HepG2 (cell line): Measurements from ENCODE around the gene FHIT. TPM values are rescaled to one million over a fixed set of nuclear protein-coding genes. Genes with fewer than 3 reads are reported as not detected.

Experiments used
- ASH2L ChIP-seq: fragments of 300-600, 200-600 bp; sonication (generic); IDR thresholded peaks from 2 replicates; pipeline ENCODE4 v1.7.0; 2017; ENCODE audit warnings: low read depth, mild to moderate bottlenecking, moderate library complexity, mixed read lengths, low read length; ENCODE audit not compliant: insufficient read length
- BHLHE40 ChIP-seq: IDR thresholded peaks from 2 replicates; pipeline ENCODE4 v1.6.1; 2011; ENCODE audit warnings: low read length, improper control_type of control experiment
- BORCS8-MEF2B ChIP-seq: sonication (generic); formaldehyde crosslinking; IDR thresholded peaks from 2 replicates; pipeline ENCODE4 v1.8.0; 2022; ENCODE audit warnings: mild to moderate bottlenecking, missing genetic modification reagents
- CCAR2 ChIP-seq: fragments of 200-400 bp; formaldehyde crosslinking; optimal IDR thresholded peaks from 2 replicates; pipeline ENCODE3; 2018; ENCODE audit warnings: low read depth, mild to moderate bottlenecking, low read length, moderate library complexity
- HES4 ChIP-seq: sonication (generic); formaldehyde crosslinking; IDR thresholded peaks from 2 replicates; pipeline ENCODE4 v1.9.0; 2021; ENCODE audit warnings: mild to moderate bottlenecking, missing genetic modification reagents, borderline replicate concordance
- MIXL1 ChIP-seq: IDR thresholded peaks from 2 replicates; pipeline ENCODE4 v1.6.1; 2016
- MLXIP ChIP-seq: sonication (generic); formaldehyde crosslinking; IDR thresholded peaks from 2 replicates; pipeline ENCODE4 v1.9.0; 2021; ENCODE audit warnings: missing genetic modification reagents, borderline replicate concordance
- NFIC ChIP-seq: IDR thresholded peaks from 2 replicates; pipeline ENCODE4 v1.6.1; 2012; ENCODE audit warnings: mild to moderate bottlenecking, low read length, inconsistent platforms
- POLR2G ChIP-seq: fragments of 200-400 bp; formaldehyde crosslinking; IDR thresholded peaks from 2 replicates; pipeline ENCODE4 v1.6.1; 2018; ENCODE audit warnings: mild to moderate bottlenecking, low read depth, low read length, moderate library complexity
- PTBP1 ChIP-seq: fragments of 200-400 bp; formaldehyde crosslinking; IDR thresholded peaks from 2 replicates; pipeline ENCODE4 v1.6.1; 2018; ENCODE audit warnings: low read length, low read depth; ENCODE audit not compliant: poor library complexity, severe bottlenecking
- RARA ChIP-seq: IDR thresholded peaks from 2 replicates; pipeline ENCODE4 v1.6.1; 2016; ENCODE audit warnings: missing genetic modification reagents, missing compliant biosample characterization
- RXRB ChIP-seq: IDR thresholded peaks from 2 replicates; pipeline ENCODE4 v1.6.1; 2016; ENCODE audit warnings: borderline replicate concordance, missing genetic modification reagents, missing compliant biosample characterization
- U2AF2 ChIP-seq: fragments of 200-400 bp; formaldehyde crosslinking; IDR thresholded peaks from 2 replicates; pipeline ENCODE4 v1.6.1; 2017; ENCODE audit warnings: low read depth, mild to moderate bottlenecking, low read length
- ZFP1 ChIP-seq: IDR thresholded peaks from 2 replicates; pipeline ENCODE4 v1.6.1; 2016
- ZNF276 ChIP-seq: sonication (generic); formaldehyde crosslinking; IDR thresholded peaks from 2 replicates; pipeline ENCODE4 v1.4.0; 2020; ENCODE audit warnings: mild to moderate bottlenecking, low read depth, missing genetic modification reagents
- ZNF317 ChIP-seq: sonication (generic); formaldehyde crosslinking; IDR thresholded peaks from 2 replicates; pipeline ENCODE4 v1.5.0; 2020; ENCODE audit warnings: mild to moderate bottlenecking, missing genetic modification reagents
- ZNF382 ChIP-seq: sonication (generic); formaldehyde crosslinking; IDR thresholded peaks from 2 replicates; pipeline ENCODE4 v1.5.0; 2020; ENCODE audit warnings: missing genetic modification reagents, mild to moderate bottlenecking, borderline replicate concordance
- ZNF660 ChIP-seq: sonication (generic); formaldehyde crosslinking; IDR thresholded peaks from 2 replicates; pipeline ENCODE4 v1.5.1; 2020; ENCODE audit warnings: mild to moderate bottlenecking, low read depth, missing genetic modification reagents, borderline replicate concordance
- ZSCAN25 ChIP-seq: sonication (generic); formaldehyde crosslinking; IDR thresholded peaks from 2 replicates; pipeline ENCODE4 v1.8.0; 2022; ENCODE audit warnings: mild to moderate bottlenecking, missing genetic modification reagents
- polyA plus RNA-seq, 8 experiments: library from polyadenylated mRNA; depleted of rRNA in 3 of 8; stranded (reverse) in 7 of 8; unstranded in 1 of 8; fragments of >200 nt; fragmentation: Illumina TruSeq in 4 of 8; extraction: Trizol in 4 of 8; gene quantifications; 2 replicates each; pipeline versions ENCODE4 v1.2.1 to v1.2.3, GENCODE V29; 2011 to 2016; ENCODE audit warnings: low read depth in 4 of 8, missing spikeins in 1 of 8, mixed read lengths in 1 of 8; ENCODE audit not compliant: insufficient read depth in 1 of 8
- total RNA-seq, 5 experiments: library from RNA; depleted of rRNA; stranded (reverse); fragments of >200 nt; fragmentation: Illumina TruSeq; extraction: Trizol; gene quantifications; 2 replicates each; pipeline ENCODE4 v1.2.3, GENCODE V29; 2016; ENCODE audit warnings: low read depth in 1 of 5
- TF ChIP-seq, protein P1 (sequence below): sonication (generic); formaldehyde crosslinking; IDR thresholded peaks from 2 replicates; pipeline ENCODE4 v1.4.0; 2020; ENCODE audit warnings: mild to moderate bottlenecking, missing genetic modification reagents
- TF ChIP-seq, protein P2 (sequence below): sonication (generic); formaldehyde crosslinking; IDR thresholded peaks from 2 replicates; pipeline ENCODE4 v1.8.0; 2022; ENCODE audit warnings: missing genetic modification reagents, mild to moderate bottlenecking, moderate library complexity, borderline replicate concordance

Gene FHIT
- total and polyA plus RNA-seq, 2 of the 13 experiments (the other 11 are each of a cell fraction or from before 2014, with no cell fraction given) = 4.0 to 4.6 TPM

DNA sequence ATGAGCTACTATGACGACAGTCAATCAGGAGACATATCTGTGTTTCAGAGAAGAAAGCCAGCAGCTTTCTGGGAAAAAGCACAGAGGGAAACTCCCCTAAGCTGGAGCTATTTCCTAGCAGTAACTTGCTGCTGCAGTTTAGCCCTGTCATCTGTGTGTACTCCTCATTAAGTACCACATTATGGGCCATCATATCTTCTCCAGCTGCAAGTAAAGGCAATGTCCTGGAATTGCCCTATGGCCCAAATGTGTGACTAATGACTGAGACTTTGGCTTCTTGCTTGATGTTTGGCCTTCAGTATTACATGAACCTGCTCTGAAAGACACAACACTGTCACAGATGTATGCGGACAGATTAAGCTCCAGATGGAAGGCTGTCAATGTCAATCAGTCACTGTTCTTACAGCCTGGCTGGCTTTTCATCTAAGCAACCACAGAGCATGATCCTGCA lies 190.8 kb downstream of the FHIT start (continued):
- no peak for TF ChIP-seq MLXIP (CRISPR knock-in tag)
- no peak for TF ChIP-seq ZNF382 (CRISPR knock-in tag)
- TF ChIP-seq BHLHE40 = no peak
- TF ChIP-seq, protein P1, sequence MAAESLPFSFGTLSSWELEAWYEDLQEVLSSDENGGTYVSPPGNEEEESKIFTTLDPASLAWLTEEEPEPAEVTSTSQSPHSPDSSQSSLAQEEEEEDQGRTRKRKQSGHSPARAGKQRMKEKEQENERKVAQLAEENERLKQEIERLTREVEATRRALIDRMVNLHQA (CRISPR knock-in tag) = no peak
- TF ChIP-seq ZFP1 (CRISPR knock-in tag) = no peak
- TF ChIP-seq MIXL1 (CRISPR knock-in tag) = 0 out of 2 replicates have a peak, but pooled peaks have one; percentile 30
- TF ChIP-seq, protein P2, sequence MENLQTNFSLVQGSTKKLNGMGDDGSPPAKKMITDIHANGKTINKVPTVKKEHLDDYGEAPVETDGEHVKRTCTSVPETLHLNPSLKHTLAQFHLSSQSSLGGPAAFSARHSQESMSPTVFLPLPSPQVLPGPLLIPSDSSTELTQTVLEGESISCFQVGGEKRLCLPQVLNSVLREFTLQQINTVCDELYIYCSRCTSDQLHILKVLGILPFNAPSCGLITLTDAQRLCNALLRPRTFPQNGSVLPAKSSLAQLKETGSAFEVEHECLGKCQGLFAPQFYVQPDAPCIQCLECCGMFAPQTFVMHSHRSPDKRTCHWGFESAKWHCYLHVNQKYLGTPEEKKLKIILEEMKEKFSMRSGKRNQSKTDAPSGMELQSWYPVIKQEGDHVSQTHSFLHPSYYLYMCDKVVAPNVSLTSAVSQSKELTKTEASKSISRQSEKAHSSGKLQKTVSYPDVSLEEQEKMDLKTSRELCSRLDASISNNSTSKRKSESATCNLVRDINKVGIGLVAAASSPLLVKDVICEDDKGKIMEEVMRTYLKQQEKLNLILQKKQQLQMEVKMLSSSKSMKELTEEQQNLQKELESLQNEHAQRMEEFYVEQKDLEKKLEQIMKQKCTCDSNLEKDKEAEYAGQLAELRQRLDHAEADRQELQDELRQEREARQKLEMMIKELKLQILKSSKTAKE (CRISPR knock-in tag) = no peak
- TF ChIP-seq ZNF317 (CRISPR knock-in tag) = no peak
- no peak for TF ChIP-seq ZNF276 (CRISPR knock-in tag)
- TF ChIP-seq HES4 = no peak
- TF ChIP-seq ZSCAN25 = no peak
- no peak for TF ChIP-seq NFIC
- no peak for TF ChIP-seq BORCS8-MEF2B (CRISPR knock-in tag)
- no peak for TF ChIP-seq U2AF2
- TF ChIP-seq ASH2L = no peak
- TF ChIP-seq RARA = peak; percentile 81
- peak; percentile 86 for TF ChIP-seq RXRB (CRISPR knock-in tag)
- no peak for TF ChIP-seq POLR2G
- no peak for TF ChIP-seq PTBP1
- TF ChIP-seq CCAR2 = no peak
- TF ChIP-seq ZNF660 (CRISPR knock-in tag) = no peak
